ENCODE results near the gene NR2C2. TPM values are rescaled to one million over a fixed set of nuclear protein-coding genes. Genes with fewer than 3 reads are reported as not detected.
A peak's percentile ranks its signal among the peaks of the same experiment; 100 is the strongest.

The NR2C2 gene
- total RNA-seq, 2 experiments from 2014 or later, result 47.1 to 47.4 TPM

GRCh38 chr3:14946739-14947099 lies 664 bp upstream of the NR2C2 start:
- TF ChIP-seq CTCF (IDR thresholded peaks at IDR 0.05), result no peak
- POLR2A ChIA-PET, result interaction anchor here (0.8 to 1.8 kb wide), 5 partner anchors 10 to 295 kb away, joined by 3 to 9 read pairs (median 5); partner anchors contain the start of genes CCDC174 and MRPS25
- no peak for ATAC-seq
- Mint-ChIP-seq H3K27me3 (no peaks in the 10 kb centered on the region), H3K36me3 (ENCODE audit: low read depth) (peaks cover 32% of the 10 kb centered on the region), H3K4me3 (peak overlapping the region; percentile 97), H3K27ac (peak overlapping the region; percentile 91), H3K9me3 (no peaks in the 10 kb centered on the region), H3K4me1 (ENCODE audit: low read depth) (peaks cover 36% of the 10 kb centered on the region)
- intact Hi-C loops (cut with micrococcal nuclease), result no loop called here
- CTCF ChIA-PET, result interaction anchor here (2.0 kb wide), 1 partner anchor 26 kb away, joined by 6 read pairs; no protein-coding TSS in a partner anchor
- DNase-seq, result no peak

GRCh38 chr3:14947886-14948608 lies 664 bp downstream of the NR2C2 start:
- Mint-ChIP-seq H3K36me3 (ENCODE audit: low read depth) (peaks cover 37% of the 10 kb centered on the region), H3K4me3 (peak overlapping the region; percentile 97), H3K27me3 (no peaks in the 10 kb centered on the region), H3K9me3 (no peaks in the 10 kb centered on the region), H3K27ac (peak overlapping the region; percentile 100), H3K4me1 (ENCODE audit: low read depth) (peaks cover 40% of the 10 kb centered on the region)
- DNase-seq (peak; percentile 96), ATAC-seq (peak; percentile 95)
- CTCF ChIA-PET, result interaction anchor here (1.0 to 2.0 kb wide), 2 partner anchors 9 to 27 kb away, joined by 3 to 6 read pairs; no protein-coding TSS in a partner anchor
- intact Hi-C loops (cut with micrococcal nuclease), result no loop called here
- no peak for TF ChIP-seq CTCF (IDR thresholded peaks at IDR 0.05)
- POLR2A ChIA-PET, result interaction anchor here (1.0 to 1.6 kb wide), 4 partner anchors 10 to 297 kb away, joined by 3 to 7 read pairs (median 4); partner anchors contain the start of genes CCDC174 and MRPS25

GRCh38 chr3:14948609-14949038 lies 1.2 kb downstream of the NR2C2 start:
- intact Hi-C loops (cut with micrococcal nuclease), result no loop called here
- Mint-ChIP-seq H3K27me3 (no peaks in the 10 kb centered on the region), H3K4me1 (ENCODE audit: low read depth) (peaks cover 37% of the 10 kb centered on the region), H3K9me3 (no peaks in the 10 kb centered on the region), H3K27ac (peak overlapping the region; percentile 74), H3K36me3 (ENCODE audit: low read depth) (peaks cover 37% of the 10 kb centered on the region), H3K4me3 (peak overlapping the region; percentile 97)
- no peak for TF ChIP-seq CTCF (IDR thresholded peaks at IDR 0.05)
- POLR2A ChIA-PET, result interaction anchor here (1.0 to 1.5 kb wide), 3 partner anchors 10 to 297 kb away, joined by 3 to 4 read pairs (median 3); partner anchors contain the start of genes CCDC174 and MRPS25
- ATAC-seq (no peak), DNase-seq (no peak)
- CTCF ChIA-PET, result interaction anchor here (1.0 kb wide), 1 partner anchor 9 kb away, joined by 3 read pairs; no protein-coding TSS in a partner anchor

- Mint-ChIP-seq H3K4me1 (ENCODE audit: low read depth) (peaks cover 36% of the 10 kb centered on the region), H3K9me3 (no peaks in the 10 kb centered on the region), H3K36me3 (ENCODE audit: low read depth) (peaks cover 33% of the 10 kb centered on the region), H3K27me3 (no peaks in the 10 kb centered on the region), H3K4me3 (peak overlapping the region; percentile 97), H3K27ac (peak overlapping the region; percentile 74)
- intact Hi-C loops (cut with micrococcal nuclease), result no loop called here
- TF ChIP-seq CTCF (IDR thresholded peaks at IDR 0.05), result no peak
- ChIA-PET POLR2A (interaction anchor here (1.5 kb wide), 2 partner anchors 9 to 298 kb away, joined by 3 to 4 read pairs; partner anchors contain the start of gene CCDC174), CTCF (interaction anchor here (1.0 to 1.5 kb wide), 2 partner anchors 8 to 40 kb away, joined by 3 read pairs; no protein-coding TSS in a partner anchor)
- ATAC-seq (no peak), DNase-seq (no peak)
Observed at GRCh38 chr3:14949126-14949525, 1.7 kb downstream of the NR2C2 start.

GRCh38 chr3:14950274-14950673 lies 2.9 kb downstream of the NR2C2 start:
- H3K27me3 Mint-ChIP-seq, result no peaks in the 10 kb centered on the region
- no peak for TF ChIP-seq CTCF (IDR thresholded peaks at IDR 0.05)
- ATAC-seq (no peak), DNase-seq (no peak)
- H3K9me3 Mint-ChIP-seq, result no peaks in the 10 kb centered on the region
- ChIA-PET POLR2A (interaction anchor here (1.6 kb wide), 1 partner anchor 9 kb away, joined by 4 read pairs; no protein-coding TSS in a partner anchor), CTCF (interaction anchor here (1.5 kb wide), 1 partner anchor 39 kb away, joined by 3 read pairs; no protein-coding TSS in a partner anchor)
- intact Hi-C loops (cut with micrococcal nuclease), result no loop called here
- peaks cover 38% of the 10 kb centered on the region for H3K4me1 Mint-ChIP-seq (ENCODE audit: low read depth)
- H3K36me3 Mint-ChIP-seq (ENCODE audit: low read depth), result peaks cover 22% of the 10 kb centered on the region
- H3K4me3 Mint-ChIP-seq, result no peak overlapping the region
- no peak overlapping the region for H3K27ac Mint-ChIP-seq

Data from activated CD8-positive, alpha-beta T cell treated with anti-CD3 and anti-CD28 coated beads for 36 hours (primary cell).